Liver (tissue), 9 donors: ENCODE data around the gene RBM48. TPM values are rescaled to one million over a fixed set of nuclear protein-coding genes. Genes with fewer than 3 reads are reported as not detected.

Experiments
- DNase-seq: peaks from one replicate; pipeline ENCODE4 v3.0.0-alpha.2; 2017; ENCODE audit warnings: low spot score
- H3K27ac ChIP-seq, 2 donors: one replicate each; pipeline ENCODE4 v1.7.0; 2013; ENCODE audit warnings: inconsistent platforms in 2 of 2, low read length in 2 of 2, control low read depth in 1 of 2, low read depth in 1 of 2, mild to moderate bottlenecking in 1 of 2
- H3K27me3 ChIP-seq, 4 donors: one replicate each; pipeline versions ENCODE4 v1.6.1 to v1.7.0; 2013; ENCODE audit warnings: low read length in 3 of 4, inconsistent platforms in 1 of 4, mild to moderate bottlenecking in 1 of 4, moderate library complexity in 1 of 4; ENCODE audit not compliant: control insufficient read depth in 4 of 4, insufficient read depth in 4 of 4
- H3K36me3 ChIP-seq, 4 donors: one replicate each; pipeline versions ENCODE4 v1.6.1 to v1.7.0; 2013; ENCODE audit warnings: low read length in 3 of 4, mild to moderate bottlenecking in 3 of 4, low read depth in 1 of 4, moderate library complexity in 1 of 4; ENCODE audit not compliant: control insufficient read depth in 4 of 4, insufficient read depth in 3 of 4
- H3K4me1 ChIP-seq, 4 donors: one replicate each; pipeline versions ENCODE4 v1.6.1 to v1.7.0; 2013; ENCODE audit warnings: low read length in 3 of 4, mild to moderate bottlenecking in 3 of 4, moderate library complexity in 1 of 4; ENCODE audit not compliant: control insufficient read depth in 4 of 4, insufficient read depth in 4 of 4
- H3K4me3 ChIP-seq, 3 donors: one replicate each; pipeline versions ENCODE4 v1.6.1 to v1.7.0; 2013; ENCODE audit warnings: low read length in 3 of 3, control low read depth in 1 of 3, low read depth in 1 of 3, mild to moderate bottlenecking in 1 of 3
- H3K9ac ChIP-seq, 2 donors: one replicate each; pipeline ENCODE4 v1.7.0; 2013; ENCODE audit warnings: low read length in 2 of 2, mild to moderate bottlenecking in 2 of 2, moderate library complexity in 2 of 2, control low read depth in 1 of 2, low read depth in 1 of 2
- H3K9me3 ChIP-seq, 4 donors: one replicate each; pipeline versions ENCODE4 v1.6.1 to v1.7.0; 2013; ENCODE audit warnings: low read length in 3 of 4; ENCODE audit not compliant: control insufficient read depth in 4 of 4
- EGR1 ChIP-seq, 2 donors: IDR thresholded peaks; 2 replicates each; pipeline ENCODE4 v1.6.1; 2016 to 2018; ENCODE audit warnings: antibody characterized with exemption in 2 of 2, low read depth in 2 of 2
- FOXA1 ChIP-seq: IDR thresholded peaks from 2 replicates; pipeline ENCODE4 v1.6.1; 2016; ENCODE audit warnings: antibody characterized with exemption
- FOXA2 ChIP-seq: IDR thresholded peaks from 2 replicates; pipeline ENCODE4 v1.6.1; 2016; ENCODE audit warnings: antibody characterized with exemption
- GABPA ChIP-seq, 2 donors: IDR thresholded peaks in 1 of 2; conservative IDR thresholded peaks in 1 of 2; 2 replicates each; pipeline ENCODE4 v1.6.1; 2016; ENCODE audit warnings: antibody characterized with exemption in 2 of 2, mild to moderate bottlenecking in 1 of 2, moderate library complexity in 1 of 2
- HNF4A ChIP-seq, 2 donors: conservative IDR thresholded peaks; 2 replicates each; pipeline ENCODE4 v1.6.1; 2016; ENCODE audit warnings: antibody characterized with exemption in 2 of 2, mild to moderate bottlenecking in 2 of 2
- HNF4G ChIP-seq: IDR thresholded peaks from 2 replicates; pipeline ENCODE4 v1.6.1; 2016; ENCODE audit warnings: antibody characterized with exemption
- JUND ChIP-seq, 2 donors: IDR thresholded peaks; 2 replicates each; pipeline ENCODE4 v1.6.1; 2016; ENCODE audit warnings: antibody characterized with exemption in 2 of 2
- NR2F2 ChIP-seq: IDR thresholded peaks from 2 replicates; pipeline ENCODE4 v1.6.1; 2016; ENCODE audit warnings: antibody characterized with exemption
- RAD21 ChIP-seq, 2 donors: IDR thresholded peaks; 2 replicates each; pipeline ENCODE4 v1.6.1; 2016; ENCODE audit warnings: antibody characterized with exemption in 2 of 2, mild to moderate bottlenecking in 2 of 2
- RXRA ChIP-seq, 2 donors: IDR thresholded peaks; 2 replicates each; pipeline ENCODE4 v1.6.1; 2017 to 2018; ENCODE audit warnings: antibody characterized with exemption in 2 of 2, mild to moderate bottlenecking in 1 of 2
- SP1 ChIP-seq: IDR thresholded peaks from 2 replicates; pipeline ENCODE4 v1.6.1; 2018; ENCODE audit warnings: antibody characterized with exemption, mild to moderate bottlenecking
- TAF1 ChIP-seq: conservative IDR thresholded peaks from 2 replicates; pipeline ENCODE4 v1.6.1; 2016; ENCODE audit warnings: antibody characterized with exemption, mild to moderate bottlenecking
- YY1 ChIP-seq: IDR thresholded peaks from 2 replicates; pipeline ENCODE4 v1.6.1; 2016; ENCODE audit warnings: antibody characterized with exemption, mild to moderate bottlenecking
- WGBS: extraction: QIAGEN DNeasy Blood & Tissue Kit; methylation state at CpG from one replicate; pipeline ENCODE4 v1.1.7; 2013; 5-methylcytosine and 5-hydroxymethylcytosine counted together
- polyA plus RNA-seq, 2 donors: library from polyadenylated mRNA; stranded (reverse) in 1 of 2; unstranded in 1 of 2; fragments of 200-250 nt in 1 of 2; fragments of >200 nt in 1 of 2; fragmentation: Nextera tagmentation in 1 of 2; extraction: Ambion mirVana in 1 of 2; gene quantifications; one replicate each; pipeline versions ENCODE4 v1.2.1 to v1.2.3, GENCODE V29; 2013 to 2015
- total RNA-seq, 2 donors: library from RNA; depleted of rRNA; stranded (reverse); fragments of >200 nt; gene quantifications; one replicate each; pipeline ENCODE4 v1.2.3, GENCODE V29; 2014
- TF ChIP-seq, protein P1 (sequence below): IDR thresholded peaks from 2 replicates; pipeline ENCODE4 v1.6.1; 2016; ENCODE audit warnings: antibody characterized with exemption
- TF ChIP-seq, protein P2 (sequence below): fragments of 150-350 bp; IDR thresholded peaks from 2 replicates; pipeline ENCODE4 v1.5.1; 2017; ENCODE audit warnings: improper control_type of control experiment, low read depth, low read length; ENCODE audit not compliant: missing input control
- TF ChIP-seq, protein P3 (sequence below): IDR thresholded peaks from 2 replicates; pipeline ENCODE4 v1.6.1; 2016; ENCODE audit warnings: antibody characterized with exemption
- TF ChIP-seq, protein P4 (sequence below): IDR thresholded peaks from 2 replicates; pipeline ENCODE4 v1.6.1; 2016; ENCODE audit warnings: antibody characterized with exemption, mild to moderate bottlenecking
- TF ChIP-seq, protein P5 (sequence below): IDR thresholded peaks from 2 replicates; pipeline ENCODE4 v1.6.1; 2016; ENCODE audit warnings: antibody characterized with exemption
- donor health status: healthy.
- donor health status: healthy.
- donor health status: healthy.
- donor health status: healthy.
- donor health status: healthy.

RBM48 gene
- total and polyA plus RNA-seq, 4 donors, result 3.3 to 9.7 (median 6.8) TPM

DNA sequence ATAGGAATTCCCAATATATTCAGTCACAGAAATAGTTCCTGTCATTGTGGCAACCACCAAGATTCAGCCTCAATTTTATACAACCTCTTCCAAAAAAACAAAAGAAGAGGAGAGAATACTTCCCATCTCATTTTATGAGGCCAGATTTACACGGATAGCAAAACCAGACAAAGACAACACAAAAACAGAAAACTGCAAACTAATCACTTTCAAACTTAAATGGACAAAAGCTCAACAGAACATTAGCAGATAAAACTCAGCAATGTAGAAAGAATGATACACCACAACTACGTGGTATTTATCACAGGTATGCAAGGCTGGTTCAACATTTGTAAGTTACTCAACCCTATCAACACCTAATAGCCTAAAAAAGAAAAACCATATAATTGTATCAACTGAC, 22.2 kb upstream of the RBM48 start:
- H3K36me3 ChIP-seq, result peaks cover 3 to 14% (median 10%) of the 10 kb centered on the region in 4 donors

DNA sequence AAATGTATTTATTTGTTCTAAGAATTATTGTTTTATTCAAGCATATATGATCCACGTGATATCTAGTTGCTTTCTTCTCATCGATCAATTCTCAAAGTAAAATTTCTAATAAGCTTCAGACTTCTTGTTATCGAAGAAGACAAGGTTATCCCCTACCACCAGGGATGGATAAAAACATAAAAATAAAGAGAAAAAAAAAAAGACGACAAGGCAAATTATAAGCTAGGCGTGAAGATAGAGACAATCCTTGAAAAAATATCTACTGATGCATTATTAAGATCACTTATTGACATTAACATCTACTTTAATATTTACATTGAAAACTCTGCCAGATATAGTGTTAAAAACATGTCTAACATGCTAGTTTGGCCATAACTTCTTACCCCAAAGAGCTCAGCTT, 19.6 kb upstream of the RBM48 start:
- H3K36me3 ChIP-seq, result peaks cover 2 to 11% (median 3%) of the 10 kb centered on the region in 4 donors
- DNase-seq, result no peak
- H3K4me3 ChIP-seq, result no peak overlapping the region
- no peak overlapping the region for H3K9ac ChIP-seq
- no peaks in the 10 kb centered on the region for H3K9me3 ChIP-seq
- H3K27ac ChIP-seq, result no peak overlapping the region
- TF ChIP-seq YY1, result no peak
- no peak for TF ChIP-seq HNF4G
- TF ChIP-seq EGR1 (IDR thresholded peaks at IDR 0.05; ENCODE audit: low read depth in 2 of 2), result no peak
- TF ChIP-seq RAD21 (IDR thresholded peaks at IDR 0.05), result no peak
- TF ChIP-seq NR2F2, result no peak
- TF ChIP-seq, protein P1, sequence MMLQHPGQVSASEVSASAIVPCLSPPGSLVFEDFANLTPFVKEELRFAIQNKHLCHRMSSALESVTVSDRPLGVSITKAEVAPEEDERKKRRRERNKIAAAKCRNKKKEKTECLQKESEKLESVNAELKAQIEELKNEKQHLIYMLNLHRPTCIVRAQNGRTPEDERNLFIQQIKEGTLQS, result no peak
- no peak for TF ChIP-seq FOXA2
- TF ChIP-seq RXRA (IDR thresholded peaks at IDR 0.05), result no peak
- no peak for TF ChIP-seq FOXA1
- TF ChIP-seq, protein P2, sequence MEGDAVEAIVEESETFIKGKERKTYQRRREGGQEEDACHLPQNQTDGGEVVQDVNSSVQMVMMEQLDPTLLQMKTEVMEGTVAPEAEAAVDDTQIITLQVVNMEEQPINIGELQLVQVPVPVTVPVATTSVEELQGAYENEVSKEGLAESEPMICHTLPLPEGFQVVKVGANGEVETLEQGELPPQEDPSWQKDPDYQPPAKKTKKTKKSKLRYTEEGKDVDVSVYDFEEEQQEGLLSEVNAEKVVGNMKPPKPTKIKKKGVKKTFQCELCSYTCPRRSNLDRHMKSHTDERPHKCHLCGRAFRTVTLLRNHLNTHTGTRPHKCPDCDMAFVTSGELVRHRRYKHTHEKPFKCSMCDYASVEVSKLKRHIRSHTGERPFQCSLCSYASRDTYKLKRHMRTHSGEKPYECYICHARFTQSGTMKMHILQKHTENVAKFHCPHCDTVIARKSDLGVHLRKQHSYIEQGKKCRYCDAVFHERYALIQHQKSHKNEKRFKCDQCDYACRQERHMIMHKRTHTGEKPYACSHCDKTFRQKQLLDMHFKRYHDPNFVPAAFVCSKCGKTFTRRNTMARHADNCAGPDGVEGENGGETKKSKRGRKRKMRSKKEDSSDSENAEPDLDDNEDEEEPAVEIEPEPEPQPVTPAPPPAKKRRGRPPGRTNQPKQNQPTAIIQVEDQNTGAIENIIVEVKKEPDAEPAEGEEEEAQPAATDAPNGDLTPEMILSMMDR, result no peak
- TF ChIP-seq HNF4A (conservative IDR thresholded peaks at IDR 0.05), result no peak
- TF ChIP-seq, protein P3, sequence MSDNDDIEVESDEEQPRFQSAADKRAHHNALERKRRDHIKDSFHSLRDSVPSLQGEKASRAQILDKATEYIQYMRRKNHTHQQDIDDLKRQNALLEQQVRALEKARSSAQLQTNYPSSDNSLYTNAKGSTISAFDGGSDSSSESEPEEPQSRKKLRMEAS, result no peak
- no peak for TF ChIP-seq GABPA (IDR thresholded peaks at IDR 0.05 in 1 of 2, conservative IDR thresholded peaks at IDR 0.05 in 1 of 2)
- TF ChIP-seq, protein P4, sequence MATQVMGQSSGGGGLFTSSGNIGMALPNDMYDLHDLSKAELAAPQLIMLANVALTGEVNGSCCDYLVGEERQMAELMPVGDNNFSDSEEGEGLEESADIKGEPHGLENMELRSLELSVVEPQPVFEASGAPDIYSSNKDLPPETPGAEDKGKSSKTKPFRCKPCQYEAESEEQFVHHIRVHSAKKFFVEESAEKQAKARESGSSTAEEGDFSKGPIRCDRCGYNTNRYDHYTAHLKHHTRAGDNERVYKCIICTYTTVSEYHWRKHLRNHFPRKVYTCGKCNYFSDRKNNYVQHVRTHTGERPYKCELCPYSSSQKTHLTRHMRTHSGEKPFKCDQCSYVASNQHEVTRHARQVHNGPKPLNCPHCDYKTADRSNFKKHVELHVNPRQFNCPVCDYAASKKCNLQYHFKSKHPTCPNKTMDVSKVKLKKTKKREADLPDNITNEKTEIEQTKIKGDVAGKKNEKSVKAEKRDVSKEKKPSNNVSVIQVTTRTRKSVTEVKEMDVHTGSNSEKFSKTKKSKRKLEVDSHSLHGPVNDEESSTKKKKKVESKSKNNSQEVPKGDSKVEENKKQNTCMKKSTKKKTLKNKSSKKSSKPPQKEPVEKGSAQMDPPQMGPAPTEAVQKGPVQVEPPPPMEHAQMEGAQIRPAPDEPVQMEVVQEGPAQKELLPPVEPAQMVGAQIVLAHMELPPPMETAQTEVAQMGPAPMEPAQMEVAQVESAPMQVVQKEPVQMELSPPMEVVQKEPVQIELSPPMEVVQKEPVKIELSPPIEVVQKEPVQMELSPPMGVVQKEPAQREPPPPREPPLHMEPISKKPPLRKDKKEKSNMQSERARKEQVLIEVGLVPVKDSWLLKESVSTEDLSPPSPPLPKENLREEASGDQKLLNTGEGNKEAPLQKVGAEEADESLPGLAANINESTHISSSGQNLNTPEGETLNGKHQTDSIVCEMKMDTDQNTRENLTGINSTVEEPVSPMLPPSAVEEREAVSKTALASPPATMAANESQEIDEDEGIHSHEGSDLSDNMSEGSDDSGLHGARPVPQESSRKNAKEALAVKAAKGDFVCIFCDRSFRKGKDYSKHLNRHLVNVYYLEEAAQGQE, result no peak
- TF ChIP-seq SP1, result no peak
- TF ChIP-seq JUND (IDR thresholded peaks at IDR 0.05), result no peak
- TF ChIP-seq, protein P5, sequence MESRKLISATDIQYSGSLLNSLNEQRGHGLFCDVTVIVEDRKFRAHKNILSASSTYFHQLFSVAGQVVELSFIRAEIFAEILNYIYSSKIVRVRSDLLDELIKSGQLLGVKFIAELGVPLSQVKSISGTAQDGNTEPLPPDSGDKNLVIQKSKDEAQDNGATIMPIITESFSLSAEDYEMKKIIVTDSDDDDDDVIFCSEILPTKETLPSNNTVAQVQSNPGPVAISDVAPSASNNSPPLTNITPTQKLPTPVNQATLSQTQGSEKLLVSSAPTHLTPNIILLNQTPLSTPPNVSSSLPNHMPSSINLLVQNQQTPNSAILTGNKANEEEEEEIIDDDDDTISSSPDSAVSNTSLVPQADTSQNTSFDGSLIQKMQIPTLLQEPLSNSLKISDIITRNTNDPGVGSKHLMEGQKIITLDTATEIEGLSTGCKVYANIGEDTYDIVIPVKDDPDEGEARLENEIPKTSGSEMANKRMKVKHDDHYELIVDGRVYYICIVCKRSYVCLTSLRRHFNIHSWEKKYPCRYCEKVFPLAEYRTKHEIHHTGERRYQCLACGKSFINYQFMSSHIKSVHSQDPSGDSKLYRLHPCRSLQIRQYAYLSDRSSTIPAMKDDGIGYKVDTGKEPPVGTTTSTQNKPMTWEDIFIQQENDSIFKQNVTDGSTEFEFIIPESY, result no peak
- TF ChIP-seq TAF1, result no peak
- H3K4me1 ChIP-seq, result no peaks in the 10 kb centered on the region
- no peaks in the 10 kb centered on the region for H3K27me3 ChIP-seq
- WGBS, result 98% methylated on average over 5 of the region's 5 CpGs

More for the DNA sequence above, 22.2 kb upstream of the RBM48 start:
- Histone ChIP-seq H3K4me1 (no peaks in the 10 kb centered on the region), H3K9me3 (no peaks in the 10 kb centered on the region), H3K4me3 (no peak overlapping the region), H3K27me3 (no peaks in the 10 kb centered on the region), H3K27ac (no peak overlapping the region), H3K9ac (no peak overlapping the region)
- no peak for DNase-seq
- 90% methylated on average over 2 of the region's 2 CpGs for WGBS
- no peak for TF ChIP-seq TAF1
